GM20000 (cell line): ENCODE measurements around the gene TBC1D30.

Experiments
- DNase-seq: peaks from one replicate; pipeline ENCODE4 v3.0.0; 2012; ENCODE audit warnings: low spot score
- CTCF ChIP-seq: IDR thresholded peaks from 2 replicates; pipeline ENCODE4 v1.5.1; 2012; ENCODE audit warnings: mild to moderate bottlenecking, control low read depth; ENCODE audit errors: extremely low read depth, missing control alignments

Gene TBC1D30

GRCh38 chr12:64895526-64895925, 71.1 kb downstream of the TBC1D30 start:
- DNase-seq: no peak
- TF ChIP-seq CTCF: no peak

- no peak for DNase-seq
- no peak for TF ChIP-seq CTCF
Measured at GRCh38 chr12:64900540-64900939, 76.1 kb downstream of the TBC1D30 start.

- no peak for TF ChIP-seq CTCF
- DNase-seq: no peak
Measured at GRCh38 chr12:64903479-64904152, 79.2 kb downstream of the TBC1D30 start.

GRCh38 chr12:64907097-64907496, 82.7 kb downstream of the TBC1D30 start:
- TF ChIP-seq CTCF: no peak
- no peak for DNase-seq

- TF ChIP-seq CTCF: no peak
- DNase-seq: no peak
Measured at GRCh38 chr12:64909124-64909523, 84.7 kb downstream of the TBC1D30 start.

GRCh38 chr12:64911081-64911480, 86.6 kb downstream of the TBC1D30 start:
- no peak for DNase-seq
- no peak for TF ChIP-seq CTCF

GRCh38 chr12:64911912-64912311, 87.5 kb downstream of the TBC1D30 start:
- TF ChIP-seq CTCF: no peak
- no peak for DNase-seq
